Stimulated activated CD4-positive, alpha-beta T cell treated with anti-CD3 and anti-CD28 coated beads, Interleukin-2, amount 100 ng/mL, for 24 hours (primary cell): ENCODE data around the gene B3GAT3.
"Not testable (repeated sequence)": the region's sequence is repeated elsewhere in the genome, so short reads cannot be mapped to it uniquely, and the experiment has no call there.

Experiments
- DNase-seq, 2 donors: peaks; one replicate each; pipeline ENCODE4 v3.0.0-alpha.2; 2020

The B3GAT3 gene

DNA sequence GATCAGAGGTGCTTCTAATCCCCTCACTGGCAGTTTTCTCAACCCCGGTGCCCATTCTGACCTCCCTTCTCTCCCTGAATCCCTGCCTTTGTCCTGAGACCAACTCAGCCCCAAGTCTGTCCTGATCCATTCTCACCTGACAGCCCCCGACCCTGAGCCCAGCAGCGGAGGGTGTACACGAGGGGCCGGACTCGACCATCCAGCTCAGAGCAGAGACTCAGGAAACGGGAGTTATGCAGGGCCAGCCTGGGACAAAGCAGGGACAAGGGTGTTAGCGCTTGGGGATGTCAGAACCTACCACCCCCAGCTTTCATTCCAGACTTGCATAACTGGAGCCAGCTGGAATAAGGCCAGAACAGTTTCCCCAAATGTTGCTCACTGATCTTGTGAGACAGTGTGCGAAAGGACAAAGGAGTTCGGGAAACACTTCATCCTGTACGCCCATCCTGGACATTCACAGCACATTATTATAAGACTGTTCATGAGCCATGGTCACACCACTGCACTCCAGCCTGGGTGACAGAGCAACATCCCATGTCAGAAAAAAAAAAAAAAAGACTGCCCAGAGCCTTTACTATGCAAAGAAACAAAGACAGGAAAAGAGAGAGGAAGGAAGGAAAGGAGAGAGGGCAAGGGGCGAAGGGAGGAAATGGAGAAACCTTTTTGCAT is 44.6 kb downstream of the B3GAT3 start:
- DNase-seq, result no peak

DNA sequence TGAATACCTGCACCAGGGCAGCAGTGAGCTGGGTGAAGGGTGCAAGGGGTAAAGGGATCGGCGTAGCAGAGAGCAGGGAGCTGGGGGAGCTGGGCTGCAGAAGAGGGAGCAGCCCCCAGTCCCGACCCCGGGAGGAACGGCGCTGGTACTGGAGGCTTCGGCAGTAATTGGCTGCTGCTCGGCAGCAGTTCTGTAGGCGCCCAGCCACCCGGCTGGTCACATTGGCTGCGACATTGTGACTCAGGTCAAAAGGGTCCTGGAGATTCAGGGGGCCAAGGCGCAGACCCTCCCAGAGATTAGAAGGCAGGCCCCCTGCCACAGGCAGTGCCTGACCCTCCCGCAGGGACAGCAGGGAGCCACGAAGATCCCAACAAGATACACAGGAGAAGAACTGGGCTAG is 45.9 kb downstream of the B3GAT3 start:
- no peak for DNase-seq

DNA sequence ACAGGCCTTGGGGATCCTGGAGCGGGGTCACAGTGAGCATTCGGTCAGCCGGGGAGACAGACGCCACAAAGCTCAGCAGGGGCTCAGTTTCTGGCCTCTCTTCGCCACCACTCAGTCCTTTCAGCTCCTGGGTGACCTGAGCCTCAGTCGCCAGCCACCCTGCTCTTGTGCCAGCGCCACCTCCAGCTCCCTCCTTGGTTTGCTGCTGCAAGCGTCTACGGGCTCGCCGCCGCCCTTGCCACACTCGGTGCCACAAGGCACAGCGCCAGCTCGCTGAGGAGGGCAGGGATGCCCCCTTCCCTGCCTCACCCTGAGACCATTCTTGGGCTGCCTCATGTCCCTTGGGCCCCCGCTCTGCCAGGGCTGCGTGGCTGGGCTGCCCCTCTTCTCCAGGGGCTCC is 46.6 kb downstream of the B3GAT3 start:
- DNase-seq, result no peak

DNA sequence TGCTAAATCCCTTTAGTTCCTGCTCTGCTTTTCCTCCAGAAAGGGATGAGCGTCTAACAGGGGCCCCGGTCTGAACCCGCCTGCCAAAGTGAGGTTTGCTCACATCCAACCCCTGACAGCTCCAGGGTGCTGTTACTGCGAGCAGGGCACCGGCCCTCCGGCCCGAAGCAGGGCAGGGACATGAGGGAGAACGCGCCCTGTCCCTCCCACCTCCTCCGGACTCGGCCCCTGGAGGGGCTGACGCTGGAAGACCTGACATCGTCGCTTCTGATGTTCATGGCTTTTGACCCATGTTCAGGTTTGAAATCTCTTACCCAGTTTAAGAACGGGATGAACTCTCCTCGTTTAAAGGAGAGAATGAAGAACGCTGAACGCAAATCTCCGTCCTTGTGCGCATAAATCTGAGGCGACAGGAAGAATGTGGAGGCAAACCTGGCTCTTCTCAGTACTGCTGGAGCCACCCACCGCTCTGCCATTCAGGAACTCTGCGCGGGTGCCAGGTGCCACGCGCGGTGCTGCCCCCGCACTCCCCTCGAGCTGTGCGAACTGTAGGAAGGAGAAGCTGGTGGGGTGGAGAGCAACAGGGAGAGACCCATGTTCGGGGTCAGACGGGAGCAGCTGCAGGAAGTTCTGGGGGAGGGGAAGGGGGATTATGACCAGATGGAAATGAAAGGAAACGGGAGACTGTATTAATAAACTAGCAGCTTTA is 47.3 kb downstream of the B3GAT3 start:
- DNase-seq, result peak; percentile 28 to 48

DNA sequence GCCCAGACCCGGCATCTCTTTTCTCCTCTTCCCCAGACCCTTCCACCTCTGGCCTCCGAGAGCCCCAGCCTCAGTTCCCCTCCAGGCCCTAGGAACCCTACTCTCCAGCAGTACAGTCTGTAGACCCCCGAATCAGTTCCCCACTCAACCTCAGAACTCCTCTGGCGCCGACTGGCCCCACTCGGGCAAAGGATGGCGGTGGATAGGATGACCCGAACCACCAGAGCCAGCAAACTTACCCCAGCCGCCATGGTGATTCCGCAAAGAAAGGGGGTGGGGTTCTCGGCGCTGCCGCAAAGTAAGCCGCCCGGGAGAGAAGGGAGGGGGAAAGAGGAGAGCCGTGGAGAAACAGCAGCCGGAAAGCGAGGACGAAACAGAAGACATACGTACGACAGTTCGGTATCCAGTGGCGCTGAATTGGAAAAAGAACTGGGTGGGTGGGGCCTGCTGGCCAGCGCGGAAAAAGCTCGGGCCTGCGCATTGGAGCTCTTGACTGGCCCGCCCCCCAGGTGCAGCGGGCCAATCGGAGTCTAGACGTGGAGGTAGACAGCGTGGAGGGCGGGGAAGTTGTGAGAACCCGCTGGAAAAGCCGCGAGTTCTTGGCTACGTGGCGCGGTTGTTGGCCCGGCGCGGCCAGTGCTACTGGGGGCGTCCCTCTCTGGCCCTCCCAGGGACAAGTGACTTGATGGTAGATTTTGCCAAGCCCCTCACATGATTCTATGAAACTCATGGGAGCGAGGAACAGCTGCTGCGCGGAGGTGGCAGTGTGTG is 48.0 kb downstream of the B3GAT3 start, which contains the start of gene EEF1G:
Gene EEF1G, minus strand, starts transcription at position 300 of the 771 bp plus-strand sequence. Its CDS starts 49 bp downstream, at position 251.
- DNase-seq, result peak; percentile 97

DNA sequence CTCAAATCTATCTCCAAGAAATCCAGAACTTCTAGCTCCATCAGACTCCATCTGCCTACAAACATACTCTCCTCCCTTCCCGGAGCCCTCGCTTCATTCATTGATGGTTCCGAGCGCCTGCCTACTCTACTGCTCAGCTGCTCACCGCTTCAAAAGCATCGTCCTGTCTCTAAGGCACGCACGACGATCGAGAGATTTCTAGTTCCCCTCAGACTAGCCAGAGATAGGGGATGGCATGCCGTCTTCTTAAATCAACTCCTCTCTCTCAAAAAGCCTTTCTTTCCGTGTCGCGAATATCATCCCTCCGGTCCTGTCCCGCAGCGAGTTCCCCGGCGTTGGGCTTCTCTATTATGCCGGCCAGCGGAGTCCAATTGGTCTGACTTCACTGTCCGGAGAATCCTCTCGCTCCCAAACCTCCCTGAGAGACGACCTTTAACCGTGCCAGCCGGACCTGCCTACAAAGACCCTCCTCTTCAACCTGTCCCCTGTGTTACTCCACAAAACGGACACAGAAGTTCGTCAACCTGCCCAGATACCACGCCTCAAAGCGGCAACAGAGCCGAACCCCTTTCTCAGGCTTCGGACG is 48.7 kb downstream of the B3GAT3 start:
- DNase-seq, result peak in 1 of 2 donors; percentile 26

DNA sequence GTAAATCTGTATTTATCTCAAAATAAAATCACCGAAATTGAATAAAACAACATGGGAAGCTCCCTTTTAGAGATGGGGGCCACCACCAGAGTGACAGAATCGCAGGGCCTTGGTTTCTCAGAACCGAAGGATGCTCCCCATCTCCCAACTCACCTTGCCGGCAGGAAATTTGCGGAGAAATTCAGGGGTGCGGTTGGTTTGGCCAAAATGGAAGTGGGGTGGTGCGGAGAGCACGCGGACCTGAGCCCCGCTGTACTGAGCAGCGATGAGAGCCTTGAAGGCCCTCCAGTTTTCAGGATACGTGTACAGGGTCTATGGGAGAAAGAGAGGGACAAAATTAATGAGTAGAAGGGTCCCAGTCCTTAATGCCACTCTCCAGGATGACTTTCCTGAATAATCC is 49.4 kb downstream of the B3GAT3 start:
- DNase-seq, result no peak

DNA sequence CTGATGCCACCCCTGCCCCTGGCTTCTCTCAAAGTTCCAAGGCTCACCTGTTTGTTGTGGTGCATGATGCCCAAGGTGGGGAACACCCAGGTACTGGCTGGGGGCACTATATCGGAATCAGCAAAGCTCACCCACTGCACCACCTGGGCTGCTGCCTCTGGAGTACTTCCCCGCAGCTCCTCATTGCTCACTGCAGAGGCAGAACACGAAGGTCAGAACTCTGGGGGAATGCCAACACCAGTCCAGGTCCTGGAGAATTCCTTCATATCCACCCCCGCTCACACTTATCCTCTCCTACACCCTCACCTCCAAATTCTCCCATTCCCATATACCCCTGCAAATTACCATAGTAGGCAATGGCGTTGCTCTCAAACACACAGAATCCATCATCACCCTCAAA is 50.3 kb downstream of the B3GAT3 start:
- not testable (repeated sequence) for DNase-seq

DNA sequence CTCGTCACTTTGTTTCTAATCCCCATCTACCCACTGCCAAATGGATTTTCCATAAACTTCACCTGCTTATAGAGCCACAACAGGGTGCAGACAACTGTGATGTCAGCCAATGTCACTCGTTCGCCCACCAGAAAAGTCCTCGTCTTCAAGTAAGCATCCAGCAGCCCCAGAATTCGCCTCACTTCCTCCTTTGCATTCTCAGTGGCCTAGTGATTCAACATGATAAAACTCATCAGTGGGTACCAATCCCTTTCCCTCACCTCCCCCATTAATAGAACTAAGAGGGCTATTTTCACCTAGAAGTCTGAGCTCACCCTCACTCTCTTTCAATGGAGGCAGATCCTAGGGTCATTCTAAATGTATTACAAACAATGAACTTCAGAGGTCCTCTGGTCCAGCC is 50.9 kb downstream of the B3GAT3 start:
- not testable (repeated sequence) for DNase-seq

DNA sequence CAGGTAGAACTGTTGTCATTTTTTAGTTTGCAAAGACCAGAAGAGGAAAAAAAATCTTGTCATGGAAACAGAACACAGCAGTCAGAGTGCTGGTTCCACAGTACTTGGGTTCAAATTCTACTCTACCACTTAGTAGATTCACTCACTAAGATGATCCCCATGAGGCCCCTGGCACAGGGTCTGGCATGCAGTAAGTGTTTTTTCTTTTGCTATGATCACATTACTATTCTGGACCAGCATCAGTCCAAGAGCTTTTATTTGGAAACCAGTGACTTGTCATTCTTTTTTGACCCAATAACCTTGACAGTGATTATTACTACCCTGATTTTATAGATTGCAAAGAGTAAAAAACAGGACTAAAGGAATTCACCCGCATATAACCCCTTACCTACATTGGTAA is 52.2 kb downstream of the B3GAT3 start:
- no peak for DNase-seq

DNA sequence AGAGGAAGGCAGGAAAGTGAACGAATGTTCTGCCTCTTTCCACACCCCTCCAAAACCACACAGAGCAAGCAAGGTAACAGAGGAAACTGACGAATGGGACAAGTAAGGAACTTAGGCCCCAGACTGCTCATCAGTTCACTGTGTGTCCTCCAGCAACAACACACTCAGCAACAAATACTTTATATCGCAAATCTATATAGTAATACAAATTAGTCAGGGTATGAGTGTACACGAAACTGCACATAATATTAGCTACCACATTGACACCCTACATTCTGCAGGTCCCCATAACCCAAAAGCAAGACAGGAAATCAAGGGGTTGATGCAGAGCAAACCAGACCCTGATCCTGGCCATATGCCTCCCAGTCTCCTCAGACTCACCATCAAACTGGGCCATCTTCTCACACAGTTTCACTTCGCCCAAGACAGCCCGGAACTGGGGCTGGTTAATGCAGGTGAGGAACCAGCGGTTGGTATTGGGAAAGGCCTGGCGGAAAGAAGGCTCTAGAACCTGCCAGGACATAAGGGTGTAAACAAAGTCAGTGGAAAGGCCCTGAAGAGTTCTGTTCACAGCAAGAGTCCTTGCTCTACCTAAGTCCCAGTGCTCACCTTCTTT is 54.7 kb downstream of the B3GAT3 start:
- DNase-seq, result no peak

DNA sequence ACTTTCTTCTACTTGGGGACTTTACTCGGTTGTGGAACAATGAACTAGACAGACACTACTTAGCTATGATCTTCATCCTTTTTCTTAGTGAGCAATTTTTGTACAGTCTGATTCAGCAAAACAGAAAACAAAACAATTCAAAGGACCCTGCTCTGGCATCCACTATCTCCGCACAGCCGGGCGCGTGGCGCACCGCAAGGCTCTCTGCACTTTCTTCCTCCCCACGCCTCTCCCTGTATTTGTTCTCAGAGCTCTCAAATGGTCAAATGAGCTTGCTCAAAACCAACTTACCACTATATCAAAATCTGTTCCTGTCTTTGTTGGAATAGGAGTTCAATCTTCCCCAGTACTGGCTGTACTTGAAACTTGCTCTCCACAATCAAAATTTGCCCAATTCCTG is 55.5 kb downstream of the B3GAT3 start:
- DNase-seq, result no peak
